GM12875 (cell line): ENCODE data around the gene IER5.
"Not testable (repeated sequence)": the region's sequence is repeated elsewhere in the genome, so short reads cannot be mapped to it uniquely, and the experiment has no call there.

Experiments
- H3K4me3 ChIP-seq: one replicate; pipeline ENCODE4 v1.5.1; 2011; ENCODE audit warnings: low read depth, low read length, control low read depth
- TF ChIP-seq, protein P1 (sequence below): IDR thresholded peaks from 2 replicates; pipeline ENCODE4 v1.5.1; 2011; ENCODE audit warnings: low read depth, mild to moderate bottlenecking, control low read depth, inconsistent platforms, low read length, moderate library complexity, borderline replicate concordance; ENCODE audit not compliant: insufficient read depth

IER5 gene

DNA sequence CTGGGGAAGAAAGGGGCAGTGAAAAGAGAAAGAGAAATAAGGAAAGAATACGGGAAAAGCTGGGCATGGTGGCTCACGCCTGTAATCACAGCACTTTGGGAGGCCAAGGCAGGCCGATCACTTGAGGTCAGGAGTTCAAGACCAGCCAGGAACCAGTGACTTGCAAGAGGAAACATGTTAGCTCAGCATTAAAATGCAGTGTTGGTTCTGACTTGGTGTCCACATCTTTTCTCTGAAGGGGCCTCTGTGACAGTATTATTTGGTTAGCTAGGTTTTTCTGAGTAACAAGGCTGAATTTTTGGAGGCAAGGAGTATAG, 26.8 kb downstream of the IER5 start:
- H3K4me3 ChIP-seq, result no peak overlapping the region
- TF ChIP-seq, protein P1, sequence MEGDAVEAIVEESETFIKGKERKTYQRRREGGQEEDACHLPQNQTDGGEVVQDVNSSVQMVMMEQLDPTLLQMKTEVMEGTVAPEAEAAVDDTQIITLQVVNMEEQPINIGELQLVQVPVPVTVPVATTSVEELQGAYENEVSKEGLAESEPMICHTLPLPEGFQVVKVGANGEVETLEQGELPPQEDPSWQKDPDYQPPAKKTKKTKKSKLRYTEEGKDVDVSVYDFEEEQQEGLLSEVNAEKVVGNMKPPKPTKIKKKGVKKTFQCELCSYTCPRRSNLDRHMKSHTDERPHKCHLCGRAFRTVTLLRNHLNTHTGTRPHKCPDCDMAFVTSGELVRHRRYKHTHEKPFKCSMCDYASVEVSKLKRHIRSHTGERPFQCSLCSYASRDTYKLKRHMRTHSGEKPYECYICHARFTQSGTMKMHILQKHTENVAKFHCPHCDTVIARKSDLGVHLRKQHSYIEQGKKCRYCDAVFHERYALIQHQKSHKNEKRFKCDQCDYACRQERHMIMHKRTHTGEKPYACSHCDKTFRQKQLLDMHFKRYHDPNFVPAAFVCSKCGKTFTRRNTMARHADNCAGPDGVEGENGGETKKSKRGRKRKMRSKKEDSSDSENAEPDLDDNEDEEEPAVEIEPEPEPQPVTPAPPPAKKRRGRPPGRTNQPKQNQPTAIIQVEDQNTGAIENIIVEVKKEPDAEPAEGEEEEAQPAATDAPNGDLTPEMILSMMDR, result no peak

DNA sequence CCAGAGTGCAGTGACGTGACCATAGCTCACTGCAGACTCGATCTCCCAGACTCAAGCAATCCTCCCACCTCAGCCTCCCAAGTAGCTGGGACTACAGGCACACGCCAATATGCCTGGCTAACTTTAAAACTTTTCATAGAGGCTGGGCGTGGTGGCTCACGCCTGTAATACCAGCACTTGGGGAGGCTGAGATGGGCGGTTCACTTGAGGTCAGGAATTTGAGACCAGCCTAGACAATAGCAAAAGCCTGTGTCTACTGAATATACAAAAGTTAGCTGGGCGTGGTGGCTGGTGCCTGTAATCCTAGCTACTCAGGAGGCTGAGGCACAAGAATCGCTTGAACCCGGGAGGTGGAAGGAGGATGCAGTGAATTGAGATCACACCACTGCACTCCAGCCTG, 27.5 kb downstream of the IER5 start:
- not testable (repeated sequence) for H3K4me3 ChIP-seq

DNA sequence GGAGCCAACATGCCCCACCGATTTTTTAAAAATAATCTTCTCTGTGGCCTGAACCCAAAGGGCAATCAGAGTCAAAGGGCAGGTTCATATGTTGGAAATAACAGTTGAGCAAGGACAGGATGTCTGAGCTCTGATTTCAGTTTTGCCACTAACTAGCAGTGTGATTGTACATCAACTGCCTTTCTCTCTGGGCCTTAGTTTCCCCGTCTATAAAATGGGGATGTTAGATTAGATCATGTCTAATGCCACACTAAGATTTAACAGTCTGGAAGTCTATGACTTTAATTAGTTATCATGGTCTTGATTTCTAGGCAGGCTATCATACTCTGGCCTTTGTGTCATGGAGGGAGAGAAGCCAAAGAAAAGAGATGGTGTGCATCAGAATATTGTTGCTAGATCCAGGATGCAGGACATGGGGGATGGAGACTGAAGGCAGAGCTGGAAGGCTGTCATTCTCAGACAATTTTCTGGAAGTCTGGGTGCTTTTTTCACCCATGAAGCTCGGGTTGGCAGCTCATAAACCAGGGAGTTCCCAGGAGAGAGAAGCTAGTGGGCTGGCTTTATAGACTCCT, 28.4 kb downstream of the IER5 start:
- TF ChIP-seq, protein P1, result no peak
- H3K4me3 ChIP-seq, result no peak overlapping the region

DNA sequence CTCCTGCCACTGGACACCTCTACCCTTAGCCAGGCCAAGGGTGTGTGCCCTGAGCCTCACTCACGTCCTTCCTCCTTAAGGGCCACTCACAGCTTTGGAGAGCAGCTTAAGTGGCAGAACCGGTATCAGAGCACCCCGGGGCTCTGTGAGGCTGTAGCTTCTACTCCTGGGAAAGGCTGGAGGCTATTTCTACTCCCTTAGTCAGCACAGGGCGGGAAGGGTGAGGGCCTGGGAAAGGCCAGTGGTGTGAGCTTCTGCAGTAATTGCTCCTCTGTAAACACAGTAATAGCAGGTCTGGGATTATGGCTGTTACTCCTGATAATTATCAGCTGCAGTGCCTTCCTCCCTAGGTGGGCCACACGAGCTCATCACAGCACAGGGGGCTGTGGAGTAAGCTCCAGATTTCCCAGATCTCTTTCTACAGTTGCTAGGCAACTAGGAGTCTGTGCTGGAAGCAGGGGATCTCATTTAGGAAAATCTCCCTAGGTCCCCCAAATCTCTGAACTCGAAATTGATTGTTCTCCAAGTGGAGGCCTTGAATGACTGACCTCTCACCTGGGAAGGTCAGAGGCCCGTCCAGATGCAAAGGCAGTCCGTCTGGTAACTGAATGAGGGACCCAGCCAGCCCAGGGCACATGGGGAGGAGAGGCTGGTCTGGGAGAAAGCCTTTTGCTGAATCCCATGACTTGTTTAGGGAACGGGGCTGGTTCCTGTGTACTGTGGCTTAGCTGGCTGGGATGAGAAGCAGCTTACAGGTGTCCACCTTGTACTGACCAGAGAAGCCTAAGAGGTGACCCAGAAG, 29.3 kb downstream of the IER5 start:
- no peak overlapping the region for H3K4me3 ChIP-seq

DNA sequence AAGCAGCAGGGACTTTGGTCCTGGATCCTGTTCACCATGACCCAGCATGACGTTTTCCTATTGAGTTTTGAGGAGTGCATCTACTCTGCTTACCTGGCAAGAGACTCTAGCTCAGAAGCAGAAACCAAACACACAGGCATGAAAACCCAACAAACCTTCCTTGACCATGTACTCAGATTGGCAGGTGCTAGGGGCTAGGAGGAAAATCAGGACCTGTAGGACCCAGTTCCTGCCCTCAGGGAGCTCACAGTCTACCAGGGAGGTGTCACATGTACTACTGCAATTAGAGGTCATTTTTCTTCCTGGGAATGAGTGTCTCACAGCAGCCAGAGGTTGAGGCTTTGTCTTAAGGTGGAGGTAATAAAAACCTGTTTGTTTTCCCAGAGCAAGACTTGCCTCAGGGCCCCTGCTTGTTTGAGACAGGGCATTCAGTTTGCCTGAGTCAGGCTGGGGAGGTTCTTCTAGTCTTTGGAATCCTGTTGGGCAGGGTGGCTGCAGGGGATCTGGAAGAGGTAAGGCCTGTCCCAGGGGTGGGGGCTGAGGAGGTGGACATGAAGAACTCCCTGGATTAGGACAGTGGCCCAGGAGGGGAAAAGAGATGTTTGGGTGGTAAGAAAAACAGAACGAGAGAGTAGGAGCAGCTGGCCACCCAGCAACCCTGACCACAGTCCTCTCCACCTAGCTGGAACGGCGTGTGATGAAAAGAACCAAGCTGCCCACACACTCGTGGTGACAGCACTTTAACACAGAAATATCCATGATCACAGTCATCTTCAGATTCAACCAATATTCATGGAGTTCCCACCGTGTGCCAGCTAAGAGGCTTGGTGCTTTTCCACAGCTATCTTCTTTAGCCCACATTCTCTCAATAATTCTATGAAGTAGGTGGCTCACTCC, 30.8 kb downstream of the IER5 start:
- H3K4me3 ChIP-seq, result no peak overlapping the region
- TF ChIP-seq, protein P1, result no peak

More for the DNA sequence above, 29.3 kb downstream of the IER5 start:
- TF ChIP-seq, protein P1, result no peak

DNA sequence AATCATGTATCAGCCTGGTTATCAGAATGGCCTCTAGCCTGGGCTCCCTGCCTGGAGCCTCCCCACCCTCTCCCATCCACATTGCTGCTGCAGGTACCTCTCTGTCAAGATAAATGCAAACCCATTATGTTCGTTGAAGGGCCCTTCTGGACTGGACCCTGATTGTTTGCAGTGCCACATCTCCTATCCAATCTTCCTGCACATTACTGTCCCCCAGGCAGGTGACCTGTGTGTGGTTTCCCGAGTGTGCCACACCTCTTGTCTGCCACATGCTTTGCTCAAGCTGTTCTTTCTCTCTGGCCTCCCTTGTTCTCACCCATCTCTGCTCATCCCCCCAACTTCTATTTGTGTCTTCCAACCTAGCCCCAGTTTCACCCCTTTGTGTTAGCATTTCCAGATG, 32.4 kb downstream of the IER5 start:
- TF ChIP-seq, protein P1, result no peak
- no peak overlapping the region for H3K4me3 ChIP-seq

DNA sequence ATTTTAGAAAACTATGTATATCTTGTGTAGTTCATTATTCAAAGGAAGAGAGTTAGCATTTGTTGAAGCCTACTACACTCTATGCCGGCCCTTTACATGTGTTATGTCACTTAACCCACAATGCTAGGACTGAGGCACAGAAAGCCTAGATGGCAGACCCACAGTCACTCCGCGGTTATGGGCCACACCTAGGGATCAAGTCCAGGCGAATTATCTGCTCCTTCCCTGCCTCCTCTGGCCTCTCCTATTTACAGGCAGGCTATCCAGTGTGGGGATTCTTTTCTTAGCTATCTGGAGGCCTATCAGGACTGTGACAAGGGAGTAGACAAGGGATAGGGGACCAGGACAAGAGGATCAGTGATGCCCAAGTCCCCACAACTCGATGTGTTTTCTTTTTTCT, 33.0 kb downstream of the IER5 start:
- TF ChIP-seq, protein P1, result no peak
- H3K4me3 ChIP-seq, result no peak overlapping the region
